ENCODE measurements around the gene B2M. TPM values are rescaled to one million over a fixed set of nuclear protein-coding genes. Genes with fewer than 3 reads are reported as not detected.
"Not testable (repeated sequence)": the region's sequence is repeated elsewhere in the genome, so short reads cannot be mapped to it uniquely, and the experiment has no call there.

B2M gene
- total RNA-seq, 1 experiment from 2014 or later = 2,823 TPM

DNA sequence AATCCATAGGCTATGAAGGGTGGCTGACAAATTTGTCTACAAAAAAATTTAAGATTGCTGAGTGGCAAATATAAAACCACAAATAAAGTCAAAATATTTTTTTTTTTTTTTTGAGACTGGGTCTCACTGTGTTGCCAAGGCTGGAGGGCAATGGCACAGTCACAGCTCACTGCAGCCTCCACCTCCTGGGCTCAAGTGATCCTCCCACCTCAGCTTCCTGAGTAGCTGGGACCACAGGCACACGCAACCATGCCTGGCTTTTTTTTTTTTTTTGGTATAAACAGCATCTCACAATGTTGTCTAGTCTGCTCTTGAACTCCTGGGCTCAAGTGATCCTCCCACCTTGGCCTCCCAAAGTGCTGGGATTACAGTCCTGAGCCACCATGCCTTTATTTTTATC, 21.1 kb upstream of the B2M start:
- not testable (repeated sequence) for H3K27me3 ChIP-seq

DNA sequence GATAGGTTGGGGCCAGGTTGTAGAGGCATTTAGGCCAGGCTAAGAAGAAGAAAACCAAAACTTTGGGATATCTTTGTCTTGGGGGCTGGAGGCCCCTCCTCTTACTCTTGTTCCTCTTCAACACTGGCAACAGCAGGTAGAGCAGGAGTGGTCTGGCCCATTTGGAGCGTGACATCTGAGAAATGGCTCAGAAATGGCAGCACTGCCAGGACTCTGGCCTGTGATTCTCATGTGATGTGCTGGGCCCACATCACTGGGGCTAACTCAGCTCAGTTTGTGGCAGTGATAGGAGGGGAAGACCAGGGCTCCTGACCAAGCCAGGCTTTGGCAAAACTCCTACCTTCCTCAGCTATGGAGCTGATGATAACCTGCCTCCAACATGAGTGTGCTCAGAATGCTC, 18.7 kb upstream of the B2M start:
- Histone ChIP-seq H3K4me3 (no peak overlapping the region), H3K9me3 (no peaks in the 10 kb centered on the region), H3K36me3 (no peaks in the 10 kb centered on the region), H3K27me3 (no peaks in the 10 kb centered on the region; the same call in 1 of the 2 replicates)
- no peak for DNase-seq

More for the DNA sequence above, 21.1 kb upstream of the B2M start:
- not testable (repeated sequence) for H3K36me3 ChIP-seq, DNase-seq, H3K4me3 ChIP-seq, H3K9me3 ChIP-seq

DNA sequence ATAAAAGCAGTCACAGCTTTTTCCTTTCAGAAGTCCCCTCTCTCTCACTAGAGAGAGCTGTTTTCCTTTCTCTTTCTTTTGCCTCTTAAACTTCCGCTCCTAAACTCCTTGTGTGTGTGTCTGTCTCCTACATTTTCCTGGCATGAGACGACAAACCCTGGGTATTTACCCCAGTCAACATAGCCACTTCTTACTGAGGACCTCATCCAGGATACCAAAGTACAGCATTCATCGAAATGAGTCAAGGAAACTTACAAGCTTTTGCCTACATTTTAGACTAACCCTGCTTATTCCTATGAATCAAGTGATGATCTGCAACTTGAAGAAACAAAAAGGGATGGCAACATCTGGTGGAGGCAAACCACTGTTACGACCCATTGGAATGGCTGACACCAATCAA, 16.9 kb upstream of the B2M start:
- Histone ChIP-seq H3K4me3 (no peak overlapping the region), H3K27me3 (peaks cover 3% of the 10 kb centered on the region; the same call in 1 of the 2 replicates), H3K36me3 (no peaks in the 10 kb centered on the region), H3K9me3 (no peaks in the 10 kb centered on the region)
- DNase-seq = no peak

DNA sequence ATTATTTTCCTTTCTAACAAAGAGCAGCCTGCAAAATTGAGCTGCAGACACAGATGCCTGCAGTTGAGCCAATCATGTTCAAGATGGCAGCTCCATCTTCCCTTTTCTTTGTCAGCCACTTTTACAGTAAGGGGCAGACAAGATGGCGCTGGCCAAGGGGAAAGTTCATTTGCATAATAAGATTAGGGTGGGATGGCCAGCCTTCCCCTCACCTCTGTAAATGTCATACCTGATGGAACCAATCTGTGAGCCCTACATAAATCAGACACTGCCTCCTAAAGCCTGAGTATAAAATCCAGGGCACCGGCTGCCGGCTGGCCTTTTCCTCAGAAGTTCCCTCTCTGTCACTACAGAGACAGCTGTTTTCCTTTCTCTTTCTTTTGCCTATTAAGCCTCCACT, 16.0 kb upstream of the B2M start:
- DNase-seq = no peak
- Histone ChIP-seq H3K4me3 (no peak overlapping the region), H3K27me3 (peaks cover 3% of the 10 kb centered on the region; the same call in 1 of the 2 replicates), H3K9me3 (no peaks in the 10 kb centered on the region; the same call in 1 of the 2 replicates), H3K36me3 (no peaks in the 10 kb centered on the region)

DNA sequence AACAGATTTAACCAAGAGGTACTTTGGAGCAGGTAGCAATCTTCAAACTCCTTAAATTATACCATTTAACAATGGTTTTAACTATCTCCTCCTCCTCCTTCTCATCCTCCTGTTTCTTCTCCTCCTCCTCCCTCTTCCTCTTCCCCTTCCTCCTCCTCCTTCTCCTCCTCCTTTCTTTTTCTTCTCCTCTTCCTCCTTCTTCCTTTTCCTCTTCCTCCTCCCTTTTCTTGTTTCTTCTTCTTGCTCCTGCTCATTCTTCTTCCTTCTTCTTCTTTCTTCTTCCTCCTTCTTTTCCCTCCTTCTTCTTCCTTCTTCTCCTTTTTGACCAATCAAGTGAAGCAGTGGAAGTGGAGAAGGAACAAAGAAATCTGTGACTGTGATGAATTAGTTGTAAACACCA, 14.3 kb upstream of the B2M start:
- peaks cover 3% of the 10 kb centered on the region; the same call in 1 of the 2 replicates for H3K27me3 ChIP-seq
- no peaks in the 10 kb centered on the region for H3K36me3 ChIP-seq
- H3K9me3 ChIP-seq = peaks cover 7% of the 10 kb centered on the region
- H3K4me3 ChIP-seq = no peak overlapping the region
- no peak for DNase-seq

DNA sequence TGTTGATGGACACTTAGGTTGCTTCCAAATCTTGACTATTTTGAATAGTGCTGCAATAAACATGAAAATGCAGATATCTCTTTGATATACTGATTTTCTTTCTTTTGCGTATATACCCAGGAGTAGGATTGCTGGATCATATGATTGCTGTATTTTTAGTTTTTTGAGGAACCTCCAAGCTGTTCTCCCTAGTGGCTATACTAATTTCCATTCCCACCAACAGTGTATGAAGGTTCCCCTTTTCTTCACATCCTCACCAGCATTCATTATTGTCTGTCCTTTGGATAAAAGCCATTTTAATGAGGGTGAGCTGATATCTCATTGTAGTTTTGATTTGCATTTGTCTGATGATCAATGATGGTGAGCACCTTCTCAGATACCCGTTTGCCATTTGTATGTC, 12.7 kb upstream of the B2M start:
- Histone ChIP-seq H3K36me3 (no peaks in the 10 kb centered on the region), H3K27me3 (peaks cover 3% of the 10 kb centered on the region; the same call in 1 of the 2 replicates), H3K9me3 (peaks cover 7% of the 10 kb centered on the region), H3K4me3 (no peak overlapping the region)
- no peak for DNase-seq

DNA sequence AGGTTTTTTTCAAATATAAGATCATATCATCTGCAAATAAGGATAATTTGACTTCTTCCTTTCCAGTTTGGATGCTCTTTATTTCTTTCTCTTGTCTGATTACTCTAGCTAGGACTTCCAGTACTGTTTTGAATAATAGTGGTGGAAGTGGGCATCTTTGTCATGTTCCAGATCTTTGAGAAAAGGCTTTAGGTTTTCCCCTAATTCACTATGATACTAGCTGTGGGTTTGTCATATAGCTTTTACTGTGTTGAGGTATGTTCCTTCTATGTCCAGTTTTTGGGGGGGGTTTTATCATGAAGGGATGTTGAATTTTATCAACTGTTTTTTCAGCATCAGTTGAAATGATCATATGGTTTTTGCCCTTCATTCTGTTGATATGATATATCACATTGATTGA, 10.6 kb upstream of the B2M start:
- not testable (repeated sequence) for H3K4me3 ChIP-seq

DNA sequence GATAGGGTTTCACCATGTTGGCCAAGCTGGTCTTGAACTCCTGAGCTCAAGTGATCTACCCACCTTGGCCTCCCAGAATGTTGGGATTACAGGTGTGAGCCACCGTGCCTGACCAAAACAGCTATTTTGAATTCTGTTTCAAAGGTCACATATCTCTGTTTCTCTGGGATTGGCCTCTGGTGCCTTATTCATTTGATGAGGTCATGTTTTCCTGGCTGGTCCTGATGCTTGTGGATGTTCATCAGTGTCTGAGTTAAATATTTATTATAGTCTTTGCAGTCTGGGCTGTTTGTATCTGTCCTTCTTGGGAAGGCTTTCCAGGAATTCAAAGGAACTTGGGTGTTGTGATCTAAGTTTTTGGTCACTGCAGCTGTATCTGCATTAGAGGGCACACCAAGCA, 5.3 kb upstream of the B2M start:
- H3K36me3 ChIP-seq = no peaks in the 10 kb centered on the region
- peaks cover 8% of the 10 kb centered on the region for H3K9me3 ChIP-seq
- no peak overlapping the region for H3K4me3 ChIP-seq
- no peak for DNase-seq
- H3K27me3 ChIP-seq = no peaks in the 10 kb centered on the region

More for the DNA sequence above, 10.6 kb upstream of the B2M start:
- DNase-seq, H3K27me3 ChIP-seq, H3K36me3 ChIP-seq: not testable (repeated sequence)
- H3K9me3 ChIP-seq = peaks cover 12% of the 10 kb centered on the region

DNA sequence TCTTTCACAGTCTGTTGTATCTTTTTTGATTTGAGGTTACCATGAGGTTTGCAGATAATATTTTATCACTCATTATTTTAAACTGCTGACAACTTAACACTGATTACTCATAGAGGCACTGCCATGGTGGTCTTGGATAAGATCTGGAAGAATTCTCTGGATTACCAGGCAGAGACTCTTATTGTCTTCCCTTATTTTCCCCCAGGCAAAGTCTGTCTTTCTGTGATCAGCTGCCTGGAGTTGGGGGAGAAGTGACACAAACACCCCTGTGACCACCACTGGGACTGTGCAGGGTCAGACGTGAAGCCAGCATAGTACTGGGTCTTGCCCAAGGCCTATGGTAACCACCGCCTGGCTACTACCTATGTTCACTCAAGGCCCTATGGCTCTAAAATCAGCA, 4.9 kb upstream of the B2M start:
- Histone ChIP-seq H3K9me3 (peaks cover 8% of the 10 kb centered on the region), H3K4me3 (no peak overlapping the region), H3K36me3 (no peaks in the 10 kb centered on the region), H3K27me3 (no peaks in the 10 kb centered on the region)
- DNase-seq = no peak

DNA sequence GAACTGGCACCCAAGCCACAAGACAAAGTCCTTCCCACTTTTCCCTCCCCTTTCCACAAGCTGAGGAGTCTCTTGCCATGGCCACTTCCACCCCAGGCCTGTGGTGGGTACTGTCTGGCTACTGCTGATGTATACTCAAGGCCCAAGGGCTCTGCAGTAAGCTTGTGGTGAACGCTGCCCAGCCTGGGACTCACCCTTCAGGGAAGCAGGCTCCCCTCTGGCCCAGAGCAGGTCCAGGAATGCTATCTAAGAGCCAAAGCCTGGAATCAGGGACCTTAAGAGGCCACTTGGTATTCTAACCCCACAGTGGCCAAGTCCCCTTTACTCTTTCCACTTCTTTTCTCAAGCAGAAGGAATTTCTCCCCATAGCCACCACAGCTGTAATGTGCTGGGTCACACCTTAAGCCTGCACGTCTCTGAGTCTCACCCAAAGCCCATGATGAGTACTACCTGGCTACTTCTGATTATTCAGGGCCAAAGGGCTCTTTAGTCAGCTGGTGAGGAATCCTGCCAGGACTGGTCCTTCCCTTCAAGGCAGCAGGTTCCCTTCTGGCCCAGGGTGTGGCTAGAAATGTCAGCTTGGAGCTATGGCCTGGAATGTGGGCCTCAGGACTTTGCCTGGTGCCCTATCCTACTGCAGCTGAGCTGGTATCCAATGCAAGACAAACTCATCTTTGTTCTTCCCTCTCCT, 4.2 kb upstream of the B2M start:
- H3K36me3 ChIP-seq = peaks cover 1% of the 10 kb centered on the region
- no peak overlapping the region for H3K4me3 ChIP-seq
- H3K27me3 ChIP-seq = no peaks in the 10 kb centered on the region
- no peak for DNase-seq
- H3K9me3 ChIP-seq = peaks cover 4% of the 10 kb centered on the region

DNA sequence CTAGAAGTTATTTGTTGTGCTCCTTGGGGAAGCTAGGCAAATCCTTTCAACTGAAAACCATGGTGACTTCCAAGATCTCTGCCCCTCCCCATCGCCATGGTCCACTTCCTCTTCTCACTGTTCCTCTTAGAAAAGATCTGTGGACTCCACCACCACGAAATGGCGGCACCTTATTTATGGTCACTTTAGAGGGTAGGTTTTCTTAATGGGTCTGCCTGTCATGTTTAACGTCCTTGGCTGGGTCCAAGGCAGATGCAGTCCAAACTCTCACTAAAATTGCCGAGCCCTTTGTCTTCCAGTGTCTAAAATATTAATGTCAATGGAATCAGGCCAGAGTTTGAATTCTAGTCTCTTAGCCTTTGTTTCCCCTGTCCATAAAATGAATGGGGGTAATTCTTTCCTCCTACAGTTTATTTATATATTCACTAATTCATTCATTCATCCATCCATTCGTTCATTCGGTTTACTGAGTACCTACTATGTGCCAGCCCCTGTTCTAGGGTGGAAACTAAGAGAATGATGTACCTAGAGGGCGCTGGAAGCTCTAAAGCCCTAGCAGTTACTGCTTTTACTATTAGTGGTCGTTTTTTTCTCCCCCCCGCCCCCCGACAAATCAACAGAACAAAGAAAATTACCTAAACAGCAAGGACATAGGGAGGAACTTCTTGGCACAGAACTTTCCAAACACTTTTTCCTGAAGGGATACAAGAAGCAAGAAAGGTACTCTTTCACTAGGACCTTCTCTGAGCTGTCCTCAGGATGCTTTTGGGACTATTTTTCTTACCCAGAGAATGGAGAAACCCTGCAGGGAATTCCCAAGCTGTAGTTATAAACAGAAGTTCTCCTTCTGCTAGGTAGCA, 851 bp upstream of the B2M start:
- peaks cover 33% of the 10 kb centered on the region for H3K36me3 ChIP-seq
- DNase-seq = no peak
- H3K4me3 ChIP-seq = peak overlapping the region; percentile 95
- H3K9me3 ChIP-seq = no peaks in the 10 kb centered on the region
- no peaks in the 10 kb centered on the region for H3K27me3 ChIP-seq

DNA sequence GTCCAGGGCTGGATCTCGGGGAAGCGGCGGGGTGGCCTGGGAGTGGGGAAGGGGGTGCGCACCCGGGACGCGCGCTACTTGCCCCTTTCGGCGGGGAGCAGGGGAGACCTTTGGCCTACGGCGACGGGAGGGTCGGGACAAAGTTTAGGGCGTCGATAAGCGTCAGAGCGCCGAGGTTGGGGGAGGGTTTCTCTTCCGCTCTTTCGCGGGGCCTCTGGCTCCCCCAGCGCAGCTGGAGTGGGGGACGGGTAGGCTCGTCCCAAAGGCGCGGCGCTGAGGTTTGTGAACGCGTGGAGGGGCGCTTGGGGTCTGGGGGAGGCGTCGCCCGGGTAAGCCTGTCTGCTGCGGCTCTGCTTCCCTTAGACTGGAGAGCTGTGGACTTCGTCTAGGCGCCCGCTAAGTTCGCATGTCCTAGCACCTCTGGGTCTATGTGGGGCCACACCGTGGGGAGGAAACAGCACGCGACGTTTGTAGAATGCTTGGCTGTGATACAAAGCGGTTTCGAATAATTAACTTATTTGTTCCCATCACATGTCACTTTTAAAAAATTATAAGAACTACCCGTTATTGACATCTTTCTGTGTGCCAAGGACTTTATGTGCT, 527 bp downstream of the B2M start:
- DNase-seq = peak; percentile 49

DNA sequence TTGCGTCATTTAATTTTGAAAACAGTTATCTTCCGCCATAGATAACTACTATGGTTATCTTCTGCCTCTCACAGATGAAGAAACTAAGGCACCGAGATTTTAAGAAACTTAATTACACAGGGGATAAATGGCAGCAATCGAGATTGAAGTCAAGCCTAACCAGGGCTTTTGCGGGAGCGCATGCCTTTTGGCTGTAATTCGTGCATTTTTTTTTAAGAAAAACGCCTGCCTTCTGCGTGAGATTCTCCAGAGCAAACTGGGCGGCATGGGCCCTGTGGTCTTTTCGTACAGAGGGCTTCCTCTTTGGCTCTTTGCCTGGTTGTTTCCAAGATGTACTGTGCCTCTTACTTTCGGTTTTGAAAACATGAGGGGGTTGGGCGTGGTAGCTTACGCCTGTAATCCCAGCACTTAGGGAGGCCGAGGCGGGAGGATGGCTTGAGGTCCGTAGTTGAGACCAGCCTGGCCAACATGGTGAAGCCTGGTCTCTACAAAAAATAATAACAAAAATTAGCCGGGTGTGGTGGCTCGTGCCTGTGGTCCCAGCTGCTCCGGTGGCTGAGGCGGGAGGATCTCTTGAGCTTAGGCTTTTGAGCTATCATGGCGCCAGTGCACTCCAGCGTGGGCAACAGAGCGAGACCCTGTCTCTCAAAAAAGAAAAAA, 1.2 kb downstream of the B2M start:
- Histone ChIP-seq H3K27me3 (no peaks in the 10 kb centered on the region), H3K9me3 (no peaks in the 10 kb centered on the region), H3K36me3 (peaks cover 53% of the 10 kb centered on the region), H3K4me3 (peak overlapping the region; percentile 95)
- peak; percentile 76 for DNase-seq

More for the DNA sequence above, 527 bp downstream of the B2M start:
- Histone ChIP-seq H3K9me3 (no peaks in the 10 kb centered on the region), H3K27me3 (no peaks in the 10 kb centered on the region), H3K36me3 (peaks cover 47% of the 10 kb centered on the region), H3K4me3 (peak overlapping the region; percentile 95)

DNA sequence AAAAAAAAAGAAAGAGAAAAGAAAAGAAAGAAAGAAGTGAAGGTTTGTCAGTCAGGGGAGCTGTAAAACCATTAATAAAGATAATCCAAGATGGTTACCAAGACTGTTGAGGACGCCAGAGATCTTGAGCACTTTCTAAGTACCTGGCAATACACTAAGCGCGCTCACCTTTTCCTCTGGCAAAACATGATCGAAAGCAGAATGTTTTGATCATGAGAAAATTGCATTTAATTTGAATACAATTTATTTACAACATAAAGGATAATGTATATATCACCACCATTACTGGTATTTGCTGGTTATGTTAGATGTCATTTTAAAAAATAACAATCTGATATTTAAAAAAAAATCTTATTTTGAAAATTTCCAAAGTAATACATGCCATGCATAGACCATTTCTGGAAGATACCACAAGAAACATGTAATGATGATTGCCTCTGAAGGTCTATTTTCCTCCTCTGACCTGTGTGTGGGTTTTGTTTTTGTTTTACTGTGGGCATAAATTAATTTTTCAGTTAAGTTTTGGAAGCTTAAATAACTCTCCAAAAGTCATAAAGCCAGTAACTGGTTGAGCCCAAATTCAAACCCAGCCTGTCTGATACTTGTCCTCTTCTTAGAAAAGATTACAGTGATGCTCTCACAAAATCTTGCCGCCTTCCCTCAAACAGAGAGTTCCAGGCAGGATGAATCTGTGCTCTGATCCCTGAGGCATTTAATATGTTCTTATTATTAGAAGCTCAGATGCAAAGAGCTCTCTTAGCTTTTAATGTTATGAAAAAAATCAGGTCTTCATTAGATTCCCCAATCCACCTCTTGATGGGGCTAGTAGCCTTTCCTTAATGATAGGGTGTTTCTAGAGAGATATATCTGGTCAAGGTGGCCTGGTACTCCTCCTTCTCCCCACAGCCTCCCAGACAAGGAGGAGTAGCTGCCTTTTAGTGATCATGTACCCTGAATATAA, 2.0 kb downstream of the B2M start:
- Histone ChIP-seq H3K36me3 (peaks cover 61% of the 10 kb centered on the region), H3K4me3 (peak overlapping the region; percentile 95), H3K27me3 (no peaks in the 10 kb centered on the region), H3K9me3 (no peaks in the 10 kb centered on the region)
- DNase-seq = no peak

DNA sequence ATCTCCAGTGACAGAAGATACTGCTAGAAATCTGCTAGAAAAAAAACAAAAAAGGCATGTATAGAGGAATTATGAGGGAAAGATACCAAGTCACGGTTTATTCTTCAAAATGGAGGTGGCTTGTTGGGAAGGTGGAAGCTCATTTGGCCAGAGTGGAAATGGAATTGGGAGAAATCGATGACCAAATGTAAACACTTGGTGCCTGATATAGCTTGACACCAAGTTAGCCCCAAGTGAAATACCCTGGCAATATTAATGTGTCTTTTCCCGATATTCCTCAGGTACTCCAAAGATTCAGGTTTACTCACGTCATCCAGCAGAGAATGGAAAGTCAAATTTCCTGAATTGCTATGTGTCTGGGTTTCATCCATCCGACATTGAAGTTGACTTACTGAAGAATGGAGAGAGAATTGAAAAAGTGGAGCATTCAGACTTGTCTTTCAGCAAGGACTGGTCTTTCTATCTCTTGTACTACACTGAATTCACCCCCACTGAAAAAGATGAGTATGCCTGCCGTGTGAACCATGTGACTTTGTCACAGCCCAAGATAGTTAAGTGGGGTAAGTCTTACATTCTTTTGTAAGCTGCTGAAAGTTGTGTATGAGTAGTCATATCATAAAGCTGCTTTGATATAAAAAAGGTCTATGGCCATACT, 4.0 kb downstream of the B2M start:
- Histone ChIP-seq H3K9me3 (no peaks in the 10 kb centered on the region), H3K27me3 (no peaks in the 10 kb centered on the region), H3K36me3 (peaks cover 68% of the 10 kb centered on the region), H3K4me3 (no peak overlapping the region)
- DNase-seq = no peak

Measured in MG63 (cell line).